Stimulated activated effector memory CD8-positive, alpha-beta T cell treated with anti-CD3 and anti-CD28 coated beads, Interleukin-12 subunit alpha, Interleukin-12 subunit beta, amount 100 ng/mL, for 72 hours (primary cell): ENCODE results near the gene MRTFB.
"Not testable (repeated sequence)": the region's sequence is repeated elsewhere in the genome, so short reads cannot be mapped to it uniquely, and the experiment has no call there.

ENCODE experiments used
- ATAC-seq: fragments of 150-1000 bp; cut with Tn5 transposase; 2 replicates; pipeline ENCODE4 v1.10.0; 2021
- DNase-seq, 2 donors: peaks; one replicate each; pipeline ENCODE4 v3.0.0; 2021 to 2022; ENCODE audit warnings: low spot score in 2 of 2
- H3K27ac Mint-ChIP-seq: one replicate; pipeline ENCODE4 v1.8.0; 2022; ENCODE audit warnings: mild to moderate bottlenecking, mixed read lengths
- H3K36me3 Mint-ChIP-seq: one replicate; pipeline ENCODE4 v1.8.0; 2022; ENCODE audit warnings: mild to moderate bottlenecking, mixed read lengths
- H3K4me1 Mint-ChIP-seq: one replicate; pipeline ENCODE4 v1.8.0; 2022; ENCODE audit warnings: mixed read lengths
- H3K4me3 Mint-ChIP-seq: one replicate; pipeline ENCODE4 v1.8.0; 2022; ENCODE audit warnings: mild to moderate bottlenecking, mixed read lengths
- H3K9me3 Mint-ChIP-seq: one replicate; pipeline ENCODE4 v1.8.0; 2022; ENCODE audit warnings: mixed read lengths

The MRTFB gene

GRCh38 chr16:14175086-14175485, 104.0 kb downstream of the MRTFB start:
- H3K36me3 Mint-ChIP-seq, result no peaks in the 10 kb centered on the region
- DNase-seq (no peak), ATAC-seq (no peak)
- H3K9me3 Mint-ChIP-seq, result peaks cover 7% of the 10 kb centered on the region
- no peaks in the 10 kb centered on the region for H3K4me1 Mint-ChIP-seq
- H3K4me3 Mint-ChIP-seq, result no peak overlapping the region
- no peak overlapping the region for H3K27ac Mint-ChIP-seq

- H3K36me3 Mint-ChIP-seq, result no peaks in the 10 kb centered on the region
- DNase-seq, result no peak
- peaks cover 7% of the 10 kb centered on the region for H3K9me3 Mint-ChIP-seq
- H3K4me3 Mint-ChIP-seq, result no peak overlapping the region
- H3K27ac Mint-ChIP-seq, result no peak overlapping the region
- no peaks in the 10 kb centered on the region for H3K4me1 Mint-ChIP-seq
- ATAC-seq, result no peak
These were observed 106.6 kb downstream of the MRTFB start for GRCh38 chr16:14177704-14178103.

GRCh38 chr16:14179116-14179515, 108.0 kb downstream of the MRTFB start:
- Mint-ChIP-seq H3K4me3 (no peak overlapping the region), H3K36me3 (no peaks in the 10 kb centered on the region), H3K9me3 (no peaks in the 10 kb centered on the region), H3K4me1 (no peaks in the 10 kb centered on the region), H3K27ac (no peak overlapping the region)
- DNase-seq (no peak), ATAC-seq (no peak)

- Mint-ChIP-seq H3K36me3 (no peaks in the 10 kb centered on the region), H3K4me3 (no peak overlapping the region), H3K9me3 (no peaks in the 10 kb centered on the region), H3K4me1 (no peaks in the 10 kb centered on the region), H3K27ac (no peak overlapping the region)
- DNase-seq (no peak), ATAC-seq (no peak)
These were observed 109.4 kb downstream of the MRTFB start for GRCh38 chr16:14180481-14180944.

- H3K27ac Mint-ChIP-seq, result no peak overlapping the region
- H3K4me1 Mint-ChIP-seq, result no peaks in the 10 kb centered on the region
- no peak overlapping the region for H3K4me3 Mint-ChIP-seq
- no peaks in the 10 kb centered on the region for H3K36me3 Mint-ChIP-seq
- DNase-seq (no peak), ATAC-seq (no peak)
- no peaks in the 10 kb centered on the region for H3K9me3 Mint-ChIP-seq
These were observed 110.4 kb downstream of the MRTFB start for GRCh38 chr16:14181371-14182050.

- H3K27ac Mint-ChIP-seq, result no peak overlapping the region
- DNase-seq, result no peak
- H3K4me3 Mint-ChIP-seq, result no peak overlapping the region
- H3K36me3 Mint-ChIP-seq, result no peaks in the 10 kb centered on the region
- no peak for ATAC-seq
- no peaks in the 10 kb centered on the region for H3K9me3 Mint-ChIP-seq
- no peaks in the 10 kb centered on the region for H3K4me1 Mint-ChIP-seq
These were observed 111.9 kb downstream of the MRTFB start for GRCh38 chr16:14182999-14183398.

GRCh38 chr16:14183962-14184361, 112.8 kb downstream of the MRTFB start:
- not testable (repeated sequence) for H3K4me1 Mint-ChIP-seq, H3K4me3 Mint-ChIP-seq, H3K27ac Mint-ChIP-seq, ATAC-seq, H3K36me3 Mint-ChIP-seq, H3K9me3 Mint-ChIP-seq, DNase-seq

- no peak overlapping the region for H3K27ac Mint-ChIP-seq
- H3K4me3 Mint-ChIP-seq, result no peak overlapping the region
- DNase-seq (no peak), ATAC-seq (peak; percentile 66)
- no peaks in the 10 kb centered on the region for H3K4me1 Mint-ChIP-seq
- H3K36me3 Mint-ChIP-seq, result no peaks in the 10 kb centered on the region
- no peaks in the 10 kb centered on the region for H3K9me3 Mint-ChIP-seq
These were observed 115.1 kb downstream of the MRTFB start for GRCh38 chr16:14186007-14186794.

- no peak for ATAC-seq
- H3K27ac Mint-ChIP-seq, result no peak overlapping the region
- no peak overlapping the region for H3K4me3 Mint-ChIP-seq
- no peaks in the 10 kb centered on the region for H3K4me1 Mint-ChIP-seq
- H3K9me3 Mint-ChIP-seq, result no peaks in the 10 kb centered on the region
- DNase-seq, result no peak
- no peaks in the 10 kb centered on the region for H3K36me3 Mint-ChIP-seq
These were observed 115.7 kb downstream of the MRTFB start for GRCh38 chr16:14186795-14187221.

GRCh38 chr16:14187517-14188338, 116.6 kb downstream of the MRTFB start:
- no peak for DNase-seq
- H3K4me3 Mint-ChIP-seq, result no peak overlapping the region
- no peak for ATAC-seq
- H3K27ac Mint-ChIP-seq, result no peak overlapping the region
- H3K4me1 Mint-ChIP-seq, result no peaks in the 10 kb centered on the region
- H3K9me3 Mint-ChIP-seq, result no peaks in the 10 kb centered on the region
- H3K36me3 Mint-ChIP-seq, result no peaks in the 10 kb centered on the region

GRCh38 chr16:14193316-14193871, 122.3 kb downstream of the MRTFB start:
- Mint-ChIP-seq H3K4me3 (peak overlapping the region; percentile 31), H3K9me3 (no peaks in the 10 kb centered on the region), H3K36me3 (no peaks in the 10 kb centered on the region), H3K4me1 (peaks cover 7% of the 10 kb centered on the region), H3K27ac (peak overlapping the region; percentile 73)
- peak; percentile 62 for ATAC-seq
- DNase-seq, result no peak

GRCh38 chr16:14194721-14195120, 123.6 kb downstream of the MRTFB start:
- H3K4me3 Mint-ChIP-seq, result no peak overlapping the region
- peaks cover 17% of the 10 kb centered on the region for H3K4me1 Mint-ChIP-seq
- no peak overlapping the region for H3K27ac Mint-ChIP-seq
- no peaks in the 10 kb centered on the region for H3K9me3 Mint-ChIP-seq
- ATAC-seq (no peak), DNase-seq (no peak)
- no peaks in the 10 kb centered on the region for H3K36me3 Mint-ChIP-seq

GRCh38 chr16:14196011-14196410, 124.9 kb downstream of the MRTFB start:
- DNase-seq (no peak), ATAC-seq (no peak)
- no peak overlapping the region for H3K4me3 Mint-ChIP-seq
- H3K27ac Mint-ChIP-seq, result no peak overlapping the region
- peaks cover 17% of the 10 kb centered on the region for H3K4me1 Mint-ChIP-seq
- no peaks in the 10 kb centered on the region for H3K36me3 Mint-ChIP-seq
- H3K9me3 Mint-ChIP-seq, result no peaks in the 10 kb centered on the region

GRCh38 chr16:14196539-14196938, 125.4 kb downstream of the MRTFB start:
- no peak for ATAC-seq
- H3K4me1 Mint-ChIP-seq, result peaks cover 17% of the 10 kb centered on the region
- no peaks in the 10 kb centered on the region for H3K9me3 Mint-ChIP-seq
- H3K4me3 Mint-ChIP-seq, result no peak overlapping the region
- DNase-seq, result no peak
- no peaks in the 10 kb centered on the region for H3K36me3 Mint-ChIP-seq
- H3K27ac Mint-ChIP-seq, result no peak overlapping the region

GRCh38 chr16:14198012-14198411, 126.9 kb downstream of the MRTFB start:
- peaks cover 16% of the 10 kb centered on the region for H3K4me1 Mint-ChIP-seq
- no peaks in the 10 kb centered on the region for H3K36me3 Mint-ChIP-seq
- ATAC-seq (no peak), DNase-seq (no peak)
- no peaks in the 10 kb centered on the region for H3K9me3 Mint-ChIP-seq
- no peak overlapping the region for H3K27ac Mint-ChIP-seq
- H3K4me3 Mint-ChIP-seq, result no peak overlapping the region
